ENCODE measurements around the gene FAM24A. TPM values are rescaled to one million over a fixed set of nuclear protein-coding genes. Genes with fewer than 3 reads are reported as not detected.

The FAM24A gene
- total and polyA plus RNA-seq, 10 of the 15 experiments (the other 5 are each of a cell fraction or from before 2014, with no cell fraction given): not detected

DNA sequence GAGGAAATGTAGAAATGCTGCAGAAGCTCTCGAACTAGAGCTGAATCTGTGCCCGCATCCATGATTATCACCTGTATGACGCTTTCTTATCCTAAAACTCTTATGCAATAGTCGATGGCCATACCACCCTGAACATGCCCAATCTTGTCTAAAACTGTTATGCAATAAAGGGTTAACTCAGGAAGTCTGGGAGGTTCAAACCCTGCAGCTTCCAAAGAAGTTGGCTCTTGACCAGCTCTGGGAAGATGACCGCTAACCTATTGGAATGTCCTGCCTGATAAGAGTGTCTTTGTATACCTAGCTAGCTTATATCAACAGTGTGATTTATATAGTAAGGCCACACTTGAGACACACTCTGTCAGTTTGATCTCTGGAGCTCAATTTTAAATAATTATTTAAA lies 47.1 kb downstream of the FAM24A start:
- in situ Hi-C loops (cut with MboI): no loop called here
- peaks cover 4% of the 10 kb centered on the region; the same call in 2 of the 3 replicates for H3K9me3 ChIP-seq (replicated peaks; ENCODE audit: control insufficient read depth, insufficient read depth, low read length)
- H3K4me2 ChIP-seq (ENCODE audit: control insufficient read depth, insufficient read depth): no peak overlapping the region
- RAD21 ChIA-PET (ENCODE audit: unreplicated experiment): no interaction called here
- BruUV-seq (replicated peaks): no TSS peak
- FAIRE-seq (no peak), DNase-seq (ENCODE audit: low read depth, low spot score) (no peak), ATAC-seq (no peak)
- CTCF ChIA-PET: interaction anchor here (0.6 to 1.4 kb wide), 4 partner anchors 9 to 152 kb away, joined by 3 to 4 read pairs (median 4); partner anchors contain the start of gene PSTK
- intact Hi-C loops (cut with micrococcal nuclease; ENCODE audit: unreplicated experiment): no loop called here
- TF ChIP-seq, protein P1, sequence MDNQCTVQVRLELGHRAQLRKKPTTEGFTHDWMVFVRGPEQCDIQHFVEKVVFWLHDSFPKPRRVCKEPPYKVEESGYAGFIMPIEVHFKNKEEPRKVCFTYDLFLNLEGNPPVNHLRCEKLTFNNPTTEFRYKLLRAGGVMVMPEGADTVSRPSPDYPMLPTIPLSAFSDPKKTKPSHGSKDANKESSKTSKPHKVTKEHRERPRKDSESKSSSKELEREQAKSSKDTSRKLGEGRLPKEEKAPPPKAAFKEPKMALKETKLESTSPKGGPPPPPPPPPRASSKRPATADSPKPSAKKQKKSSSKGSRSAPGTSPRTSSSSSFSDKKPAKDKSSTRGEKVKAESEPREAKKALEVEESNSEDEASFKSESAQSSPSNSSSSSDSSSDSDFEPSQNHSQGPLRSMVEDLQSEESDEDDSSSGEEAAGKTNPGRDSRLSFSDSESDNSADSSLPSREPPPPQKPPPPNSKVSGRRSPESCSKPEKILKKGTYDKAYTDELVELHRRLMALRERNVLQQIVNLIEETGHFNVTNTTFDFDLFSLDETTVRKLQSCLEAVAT (IDR thresholded peaks at IDR 0.05): no peak
- no peak for TF ChIP-seq ZSCAN29 (IDR thresholded peaks at IDR 0.05)
- no peak for TF ChIP-seq ZBTB33 (IDR thresholded peaks at IDR 0.05)
- no peak for TF ChIP-seq ZNF24 (IDR thresholded peaks at IDR 0.05)
- no peak overlapping the region for H3K9ac ChIP-seq (ENCODE audit: control insufficient read depth, insufficient read depth, low read length)
- 74% methylated on average over 5 of the region's 5 CpGs for WGBS (ENCODE audit: insufficient coverage, insufficient replicate concordance, low lambda C conversion rate, missing lambda C conversion rate)
- no peaks in the 10 kb centered on the region for H3K36me3 ChIP-seq (ENCODE audit: control insufficient read depth in 2 of 2, insufficient read depth in 2 of 2, low read length in 1 of 2)
- SMC1A ChIA-PET (ENCODE audit: uncharacterized antibody, unreplicated experiment): interaction anchor here (1.0 to 3.4 kb wide), 5 partner anchors 10 to 48 kb away, joined by 3 to 11 read pairs (median 3); no protein-coding TSS in a partner anchor
- peaks cover 4% of the 10 kb centered on the region for H3K79me2 ChIP-seq (ENCODE audit: control insufficient read depth, insufficient read depth, low read length)
- no peaks in the 10 kb centered on the region for H4K20me1 ChIP-seq (ENCODE audit: control insufficient read depth, insufficient read depth)
- no peak overlapping the region for H2AFZ ChIP-seq (ENCODE audit: control insufficient read depth, low read depth, low read length)
- POLR2A ChIA-PET: no interaction called here
- no peak overlapping the region for H3K4me3 ChIP-seq
- H3K27ac ChIP-seq (ENCODE audit: control insufficient read depth, insufficient read depth): no peak overlapping the region
- H3K27me3 ChIP-seq (replicated peaks in 1 of 2; ENCODE audit: control insufficient read depth in 2 of 2, insufficient read depth in 2 of 2, low read length in 1 of 2): peaks cover 0 to 3% of the 10 kb centered on the region in 2 experiments; a peak in 1 of 4 replicates
- H3K4me1 ChIP-seq (ENCODE audit: control insufficient read depth, insufficient read depth, low read length): peaks cover 5% of the 10 kb centered on the region
